Heart right ventricle (tissue), 16 donors: Measurements from ENCODE around the gene LRFN4. TPM values are rescaled to one million over a fixed set of nuclear protein-coding genes. Genes with fewer than 3 reads are reported as not detected.

Experiments used
- ATAC-seq, 8 donors: fragments of 200-7000 bp; cut with Tn5 transposase; one replicate each; pipeline ENCODE4 v1.9.1; 2020; ENCODE audit warnings: mild to moderate bottlenecking in 8 of 8, moderate library complexity in 8 of 8, moderate number of reproducible peaks in 1 of 8
- DNase-seq, 2 donors: peaks; one replicate each; pipeline ENCODE4 v3.0.0-alpha.2; 2020
- H3K27ac ChIP-seq, 10 donors: fragments of 200-600 bp; sonication (generic) in 2 of 10; one replicate each; pipeline versions ENCODE4 v1.5.0 to v1.8.0; 2020 to 2022; ENCODE audit warnings: mild to moderate bottlenecking in 3 of 10
- H3K27me3 ChIP-seq, 7 donors: fragments of 200-600 bp; one replicate each; pipeline ENCODE4 v1.8.0; 2021 to 2022; ENCODE audit warnings: mild to moderate bottlenecking in 2 of 7
- H3K36me3 ChIP-seq, 9 donors: fragments of 200-600 bp; sonication (generic) in 1 of 9; one replicate each; pipeline versions ENCODE4 v1.5.0 to v1.8.0; 2020 to 2022; ENCODE audit warnings: mild to moderate bottlenecking in 2 of 9
- H3K4me1 ChIP-seq, 9 donors: fragments of 200-600 bp; sonication (generic) in 1 of 9; one replicate each; pipeline versions ENCODE4 v1.5.0 to v1.8.0; 2020 to 2022; ENCODE audit warnings: mild to moderate bottlenecking in 4 of 9
- H3K4me3 ChIP-seq, 10 donors: fragments of 200-600 bp; sonication (generic) in 2 of 10; one replicate each; pipeline versions ENCODE4 v1.5.0 to v1.8.0; 2020 to 2022; ENCODE audit warnings: mild to moderate bottlenecking in 7 of 10, moderate library complexity in 2 of 10
- H3K9me3 ChIP-seq, 11 donors: fragments of 200-600 bp in 10 of 11; sonication (generic) in 2 of 11; one replicate each; pipeline versions ENCODE4 v1.5.0 to v1.8.0; 2013 to 2022; ENCODE audit warnings: mild to moderate bottlenecking in 2 of 11, control low read depth in 1 of 11, moderate library complexity in 1 of 11
- WGBS, 2 donors: extraction: QIAGEN DNeasy Blood & Tissue Kit; methylation state at CpG; one replicate each; pipeline ENCODE4 v1.1.7; 2013; ENCODE audit warnings: inconsistent platforms in 1 of 2; 5-methylcytosine and 5-hydroxymethylcytosine counted together
- intact Hi-C, 10 donors: fragments of 100-400 bp; cut with DNase I; formaldehyde crosslinking; loops; one replicate each; pipeline versions ENCODE4 v1.11.1 to v1.14.2; 2022
- polyA plus RNA-seq, 2 donors: library from polyadenylated mRNA; stranded (reverse); fragments of 200-250 nt; gene quantifications; one replicate each; pipeline ENCODE4 v1.2.3, GENCODE V29; 2013
- total RNA-seq, 10 donors: library from RNA; stranded (reverse); fragmentation: NEBNext Ultra II Directional in 3 of 10; extraction: Animal tissue kit (Norgen Biotek cat#: 25700) in 3 of 10; gene quantifications; one replicate each; pipeline versions ENCODE4 v1.2.1 to v1.2.4, GENCODE V29; 2021 to 2023
- TF ChIP-seq, protein P1 (sequence below), 9 donors: fragments of 200-600 bp; sonication (generic) in 2 of 9; IDR thresholded peaks; one replicate each; pipeline versions ENCODE4 v1.5.0 to v1.8.0; 2021 to 2022; ENCODE audit warnings: antibody characterized with exemption in 9 of 9, mild to moderate bottlenecking in 5 of 9, moderate library complexity in 1 of 9
- donor health status: Arrhythmogenic right ventricular cardiomyopathy.
- donor health status: ischemic (EF 13 %, LVEDD 7.1; RV severe dilation, severe dysfunction).
- donor health status: healthy with polysubstance abuse.
- donor health status: DM: no; HTN: yes; CAD: no.
- donor health status: DM: no; HTN: no; CAD: no.
- donor health status: ischemic (EF 25% LVEDD 6.9; RV normal size, moderate dysfunction).
- donor health status: ischemic (EF 25% LVEDD 5.7; RV mildly dilated, moderate dysfunction).
- donor health status: healthy.
- donor health status: DM: yes; HTN: yes; CAD: no.
- donor health status: Ischemic cardiomyopathy.
- donor health status: ischemic (EF 35%, LVEDD 5.7; RV mildly dilated, moderate dysfunction).
- donor health status: nonischemic (EF 11% LVEDD 7.7; RV severe dilation, severe dysfunction).
- donor health status: DM: yes; HTN: yes; CAD: no.
- donor health status: PGD.
- donor health status: ischemic (EF 29% LVEDD 5.4; RV normal size, mild dysfunction).
- donor health status: nonischemic (EF 23%, LVEDD 6.1; RV moderate dilation, normal function).

LRFN4 gene
- total and polyA plus RNA-seq, 12 donors: 9.1 to 33.1 (median 13.9) TPM

DNA sequence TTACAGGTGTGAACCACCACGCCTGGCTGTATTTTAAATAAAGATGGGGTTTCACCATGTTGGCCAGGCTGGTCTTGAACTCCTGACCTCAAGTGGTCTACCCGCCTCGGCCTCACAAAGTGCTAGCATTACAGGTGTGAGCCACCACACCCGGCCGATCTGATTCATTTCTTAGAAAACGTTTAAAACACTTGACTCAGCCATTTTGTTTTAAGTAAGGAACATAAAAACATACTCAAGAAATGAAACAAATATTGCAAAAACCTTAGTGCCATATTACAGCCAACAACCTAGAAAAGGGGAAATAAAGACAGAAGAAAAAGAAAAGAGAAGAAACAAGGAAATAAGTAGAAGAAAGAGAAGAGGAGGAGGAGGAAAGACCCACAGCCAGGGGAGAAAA lies 17.4 kb downstream of the LRFN4 start:
- Histone ChIP-seq H3K4me1 (peaks cover 0 to 7% (median 0%) of the 10 kb centered on the region in 9 donors), H3K4me3 (no peak overlapping the region), H3K36me3 (peaks cover 0 to 16% (median 0%) of the 10 kb centered on the region in 9 donors), H3K27ac (no peak overlapping the region), H3K9me3 (no peaks in the 10 kb centered on the region), H3K27me3 (no peaks in the 10 kb centered on the region)
- 90 to 91% methylated on average over 6 of the region's 6 CpGs for WGBS, 2 donors
- ATAC-seq (no peak), DNase-seq (no peak)
- TF ChIP-seq, protein P1, sequence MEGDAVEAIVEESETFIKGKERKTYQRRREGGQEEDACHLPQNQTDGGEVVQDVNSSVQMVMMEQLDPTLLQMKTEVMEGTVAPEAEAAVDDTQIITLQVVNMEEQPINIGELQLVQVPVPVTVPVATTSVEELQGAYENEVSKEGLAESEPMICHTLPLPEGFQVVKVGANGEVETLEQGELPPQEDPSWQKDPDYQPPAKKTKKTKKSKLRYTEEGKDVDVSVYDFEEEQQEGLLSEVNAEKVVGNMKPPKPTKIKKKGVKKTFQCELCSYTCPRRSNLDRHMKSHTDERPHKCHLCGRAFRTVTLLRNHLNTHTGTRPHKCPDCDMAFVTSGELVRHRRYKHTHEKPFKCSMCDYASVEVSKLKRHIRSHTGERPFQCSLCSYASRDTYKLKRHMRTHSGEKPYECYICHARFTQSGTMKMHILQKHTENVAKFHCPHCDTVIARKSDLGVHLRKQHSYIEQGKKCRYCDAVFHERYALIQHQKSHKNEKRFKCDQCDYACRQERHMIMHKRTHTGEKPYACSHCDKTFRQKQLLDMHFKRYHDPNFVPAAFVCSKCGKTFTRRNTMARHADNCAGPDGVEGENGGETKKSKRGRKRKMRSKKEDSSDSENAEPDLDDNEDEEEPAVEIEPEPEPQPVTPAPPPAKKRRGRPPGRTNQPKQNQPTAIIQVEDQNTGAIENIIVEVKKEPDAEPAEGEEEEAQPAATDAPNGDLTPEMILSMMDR (IDR thresholded peaks at IDR 0.05): no peak
- intact Hi-C loops: no loop called here

GRCh38 chr11:66875378-66875777 lies 18.5 kb downstream of the LRFN4 start:
- 85 to 90% methylated on average over 13 of the region's 13 CpGs for WGBS, 2 donors
- no peak for ATAC-seq
- intact Hi-C loops: no loop called here
- H3K4me1 ChIP-seq: peaks cover 0 to 7% (median 2%) of the 10 kb centered on the region in 9 donors
- DNase-seq: no peak
- no peaks in the 10 kb centered on the region for H3K27me3 ChIP-seq
- H3K9me3 ChIP-seq: no peaks in the 10 kb centered on the region
- H3K4me3 ChIP-seq: no peak overlapping the region
- TF ChIP-seq, protein P1 (IDR thresholded peaks at IDR 0.05): no peak
- peaks cover 0 to 11% (median 0%) of the 10 kb centered on the region in 9 donors for H3K36me3 ChIP-seq
- H3K27ac ChIP-seq: no peak overlapping the region

DNA sequence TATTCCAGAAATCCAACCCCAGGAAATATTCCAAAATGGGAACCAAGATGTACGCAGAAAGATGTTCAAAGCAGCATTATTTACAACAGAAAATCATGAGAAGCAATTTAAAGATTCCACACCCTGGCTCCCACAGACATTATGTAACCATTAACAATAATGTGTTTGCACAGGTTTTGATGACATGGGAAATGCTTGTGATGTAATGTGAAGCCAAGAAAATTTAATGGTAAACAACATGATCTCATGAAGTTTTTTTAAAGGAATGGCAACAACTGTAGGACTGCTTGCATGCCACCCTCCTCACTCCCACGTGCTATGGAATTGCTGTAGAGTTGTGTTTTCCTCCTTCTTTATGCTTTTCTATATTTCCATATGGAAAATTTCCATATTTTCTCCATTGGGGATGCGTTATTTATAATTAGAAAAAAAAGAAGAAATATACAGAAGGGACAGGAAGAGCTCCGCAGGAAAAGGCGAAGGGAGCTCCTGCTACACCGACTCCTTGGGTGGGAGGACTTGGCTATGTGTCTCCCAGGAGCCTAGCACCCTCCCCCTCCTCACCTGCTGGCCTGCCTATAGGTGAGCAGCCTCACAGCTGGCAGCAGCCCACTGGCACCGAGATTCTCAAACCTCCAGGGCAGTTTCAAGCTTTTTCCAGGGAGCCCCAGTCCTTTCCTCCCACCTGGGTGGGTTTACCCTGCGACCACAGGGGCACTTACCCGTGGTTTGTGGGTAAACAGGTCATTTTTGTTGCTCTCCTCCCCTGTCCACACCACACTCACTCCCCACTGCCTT lies 20.9 kb downstream of the LRFN4 start:
- Histone ChIP-seq H3K27ac (no peak overlapping the region), H3K4me1 (peaks cover 0 to 7% (median 5%) of the 10 kb centered on the region in 9 donors), H3K9me3 (no peaks in the 10 kb centered on the region), H3K27me3 (no peaks in the 10 kb centered on the region), H3K36me3 (no peaks in the 10 kb centered on the region), H3K4me3 (no peak overlapping the region)
- ATAC-seq (no peak), DNase-seq (no peak)
- WGBS, 2 donors: 74% methylated on average over 9 of the region's 9 CpGs
- intact Hi-C loops: no loop called here
- TF ChIP-seq, protein P1 (IDR thresholded peaks at IDR 0.05): no peak

DNA sequence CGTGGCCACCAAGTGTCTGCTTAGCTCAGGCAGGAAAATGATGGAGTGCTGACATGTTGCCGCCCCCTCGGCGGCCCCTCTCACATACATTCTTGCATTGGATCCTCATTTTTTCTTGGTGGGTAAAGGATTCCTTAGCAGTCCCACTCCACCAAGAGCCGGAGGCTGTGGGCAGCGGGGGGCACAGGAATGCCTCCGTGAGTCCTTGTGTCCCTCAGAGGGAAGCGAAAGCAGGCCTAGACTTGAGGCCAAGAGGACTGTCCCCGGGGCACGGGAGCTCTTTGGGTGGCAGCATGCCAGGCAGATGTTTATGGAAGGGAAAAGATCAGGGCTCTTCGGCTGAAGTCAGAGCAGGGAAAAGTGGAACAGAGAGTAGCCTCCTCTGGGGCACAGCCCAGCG lies 21.6 kb downstream of the LRFN4 start:
- no peaks in the 10 kb centered on the region for H3K27me3 ChIP-seq
- H3K27ac ChIP-seq: no peak overlapping the region
- H3K9me3 ChIP-seq: no peaks in the 10 kb centered on the region
- WGBS, 2 donors: 60 to 61% methylated on average over 12 of the region's 12 CpGs
- H3K4me1 ChIP-seq: peaks cover 0 to 8% (median 5%) of the 10 kb centered on the region in 9 donors
- ATAC-seq (no peak), DNase-seq (no peak)
- no peak overlapping the region for H3K4me3 ChIP-seq
- intact Hi-C loops: no loop called here
- TF ChIP-seq, protein P1 (IDR thresholded peaks at IDR 0.05): no peak
- no peaks in the 10 kb centered on the region for H3K36me3 ChIP-seq
